Activated T-cell treated with anti-CD3 and anti-CD28 coated beads for 4 hours (primary cell): ENCODE results near the gene TMEM89.

Experiments used
- DNase-seq: peaks from one replicate; pipeline ENCODE4 v3.0.0-alpha.2; 2020

The TMEM89 gene

GRCh38 chr3:48585411-48585810 lies 36.2 kb downstream of the TMEM89 start:
- DNase-seq = no peak

GRCh38 chr3:48584836-48585235 lies 36.7 kb downstream of the TMEM89 start:
- no peak for DNase-seq

GRCh38 chr3:48581621-48582481 lies 39.7 kb downstream of the TMEM89 start:
- DNase-seq = no peak

GRCh38 chr3:48576647-48577046 lies 44.9 kb downstream of the TMEM89 start:
- DNase-seq = no peak

GRCh38 chr3:48575366-48575765 lies 46.2 kb downstream of the TMEM89 start:
- no peak for DNase-seq

GRCh38 chr3:48573973-48574585 lies 47.5 kb downstream of the TMEM89 start:
- no peak for DNase-seq

- DNase-seq = no peak
These were observed 49.1 kb downstream of the TMEM89 start for GRCh38 chr3:48572517-48572916.

- no peak for DNase-seq
These were observed 49.6 kb downstream of the TMEM89 start for GRCh38 chr3:48571938-48572337.
